Ishikawa (cell line): ENCODE results near the gene HNRNPDL.

Source experiments
- CEBPB ChIP-seq: IDR thresholded peaks from 2 replicates; pipeline ENCODE4 v1.6.1; 2012
- CREB1 ChIP-seq: IDR thresholded peaks from 2 replicates; pipeline ENCODE4 v1.6.1; 2012; ENCODE audit warnings: low read depth
- EGR1 ChIP-seq: IDR thresholded peaks from 2 replicates; pipeline ENCODE4 v1.6.1; 2012
- EP300 ChIP-seq: IDR thresholded peaks from 2 replicates; pipeline ENCODE4 v1.6.1; 2012; ENCODE audit warnings: borderline replicate concordance
- FOXM1 ChIP-seq: IDR thresholded peaks from 2 replicates; pipeline ENCODE4 v1.6.1; 2012; ENCODE audit warnings: low read depth, borderline replicate concordance
- MAX ChIP-seq: IDR thresholded peaks from 2 replicates; pipeline ENCODE4 v1.6.1; 2012
- NFIC ChIP-seq: IDR thresholded peaks from 2 replicates; pipeline ENCODE4 v1.6.1; 2012
- RAD21 ChIP-seq: IDR thresholded peaks from 2 replicates; pipeline ENCODE4 v1.6.1; 2012; ENCODE audit warnings: low read depth
- REST ChIP-seq: IDR thresholded peaks from 2 replicates; pipeline ENCODE4 v1.6.1; 2012; ENCODE audit warnings: low read depth, mild to moderate bottlenecking
- TAF1 ChIP-seq: IDR thresholded peaks from 2 replicates; pipeline ENCODE4 v1.6.1; 2012; ENCODE audit warnings: low read depth, mild to moderate bottlenecking
- TCF12 ChIP-seq: IDR thresholded peaks from 2 replicates; pipeline ENCODE4 v1.6.1; 2012; ENCODE audit warnings: low read depth
- TEAD4 ChIP-seq: IDR thresholded peaks from 2 replicates; pipeline ENCODE4 v1.6.1; 2012
- YY1 ChIP-seq: IDR thresholded peaks from 2 replicates; pipeline ENCODE4 v1.6.1; 2012; ENCODE audit warnings: low read depth
- ZBTB7A ChIP-seq: IDR thresholded peaks from 2 replicates; pipeline ENCODE4 v1.6.1; 2012; ENCODE audit warnings: low read depth
- TF ChIP-seq, protein P1 (sequence below): IDR thresholded peaks from 2 replicates; pipeline ENCODE4 v1.6.1; 2012

Gene HNRNPDL

GRCh38 chr4:82430193-82430963, at the start of gene HNRNPDL, which contains the start of gene ENOPH1:
HNRNPDL (minus strand) TSS chr4:82430462; CDS start chr4:82429690, 772 bp downstream.
ENOPH1 (plus strand) TSS chr4:82430590; CDS start chr4:82430830, 240 bp downstream.
- TF ChIP-seq CEBPB: no peak
- TF ChIP-seq TEAD4: no peak; the same call in 1 of the 2 replicates
- no peak for TF ChIP-seq ZBTB7A
- no peak for TF ChIP-seq EP300
- 0 out of 2 replicates have a peak, but pooled peaks have one; percentile 8 for TF ChIP-seq YY1
- peak; percentile 10; the same call in 1 of the 2 replicates for TF ChIP-seq CREB1
- TF ChIP-seq TCF12: no peak
- TF ChIP-seq, protein P1, sequence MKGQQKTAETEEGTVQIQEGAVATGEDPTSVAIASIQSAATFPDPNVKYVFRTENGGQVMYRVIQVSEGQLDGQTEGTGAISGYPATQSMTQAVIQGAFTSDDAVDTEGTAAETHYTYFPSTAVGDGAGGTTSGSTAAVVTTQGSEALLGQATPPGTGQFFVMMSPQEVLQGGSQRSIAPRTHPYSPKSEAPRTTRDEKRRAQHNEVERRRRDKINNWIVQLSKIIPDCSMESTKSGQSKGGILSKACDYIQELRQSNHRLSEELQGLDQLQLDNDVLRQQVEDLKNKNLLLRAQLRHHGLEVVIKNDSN: peak; percentile 95
- TF ChIP-seq MAX: peak; percentile 98
- TF ChIP-seq RAD21: no peak
- TF ChIP-seq FOXM1: no peak
- peak; percentile 71; the same call in 1 of the 2 replicates for TF ChIP-seq TAF1
- no peak for TF ChIP-seq REST
- TF ChIP-seq NFIC: no peak
- peak; percentile 93 for TF ChIP-seq EGR1

- TF ChIP-seq TEAD4 (no peak), YY1 (no peak), MAX (no peak), EGR1 (no peak), CREB1 (no peak), TAF1 (no peak), ZBTB7A (no peak), REST (no peak), FOXM1 (no peak), CEBPB (no peak), RAD21 (no peak), TCF12 (no peak), EP300 (no peak), NFIC (no peak)
- TF ChIP-seq, protein P1: no peak
These were observed 49.3 kb upstream of the HNRNPDL start for GRCh38 chr4:82479562-82479961.

DNA sequence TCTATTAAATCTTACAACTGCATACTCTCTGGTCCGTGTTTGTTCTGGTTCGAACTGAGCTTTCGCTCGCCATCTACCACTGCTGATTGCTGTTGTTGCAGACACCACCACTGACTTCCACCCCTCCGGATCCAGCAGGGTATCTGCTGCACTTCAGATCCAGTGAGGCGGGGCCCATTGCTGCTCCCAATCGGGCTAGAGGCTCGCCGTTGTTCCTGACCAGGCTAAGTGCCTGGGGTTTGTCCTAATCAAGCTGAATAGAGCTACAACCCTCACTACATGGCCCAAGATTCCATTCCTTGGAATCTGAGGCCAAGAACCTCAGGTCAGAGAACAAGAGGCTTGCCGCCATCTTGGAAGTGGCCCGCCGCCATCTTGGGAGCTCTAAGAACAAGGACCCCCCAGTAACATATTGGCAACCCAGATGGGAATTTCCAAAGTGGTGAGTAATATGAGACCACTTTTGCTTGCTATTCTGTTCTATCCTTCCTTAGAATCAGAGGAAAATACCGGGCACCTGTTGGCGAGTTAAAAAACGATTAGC, 43.4 kb upstream of the HNRNPDL start:
- no peak for TF ChIP-seq CEBPB
- no peak for TF ChIP-seq FOXM1
- TF ChIP-seq RAD21: no peak
- no peak for TF ChIP-seq EGR1
- no peak for TF ChIP-seq YY1
- no peak for TF ChIP-seq EP300
- TF ChIP-seq TEAD4: no peak
- TF ChIP-seq REST: no peak
